ENCODE measurements around the gene FAM171A1.
"Not testable (repeated sequence)": the region's sequence is repeated elsewhere in the genome, so short reads cannot be mapped to it uniquely, and the experiment has no call there.

- not testable (repeated sequence) for TF ChIP-seq GMEB2 (CRISPR knock-in tag; IDR thresholded peaks at IDR 0.05; ENCODE audit: low read depth); HOXA9 (CRISPR knock-in tag; IDR thresholded peaks at IDR 0.05; ENCODE audit: borderline replicate concordance); PRPF4 (IDR thresholded peaks at IDR 0.05; ENCODE audit: low read depth, low read length, poor library complexity, severe bottlenecking); ZZZ3 (CRISPR knock-in tag; IDR thresholded peaks at IDR 0.05; ENCODE audit: borderline replicate concordance)
Observed at GRCh38 chr10:15269838-15270237, 101.3 kb downstream of the FAM171A1 start.
